GM10248 (cell line): ENCODE measurements around the gene XRCC6.
"Not testable (repeated sequence)": the region's sequence is repeated elsewhere in the genome, so short reads cannot be mapped to it uniquely, and the experiment has no call there.

Source experiments
- CTCF ChIA-PET: fragments of 300-600 bp; sonication (Branson Sonifier 250); formaldehyde crosslinking; extraction: SDS; loops from one replicate; lab custom pipeline; 2021; ENCODE audit warnings: antibody characterized with exemption; lab: Yijun Ruan, JAX
- POLR2A ChIA-PET: fragments of 350-650 bp; sonication (Branson Sonifier 250); formaldehyde crosslinking; extraction: SDS; loops from one replicate; lab custom pipeline; 2020; ENCODE audit warnings: antibody characterized with exemption; lab: Yijun Ruan, JAX
- DNase-seq: peaks from one replicate; pipeline ENCODE4 v3.0.0; 2012; ENCODE audit errors: extremely low spot score
- TF ChIP-seq, protein P1 (sequence below): IDR thresholded peaks from 2 replicates; pipeline ENCODE4 v1.5.1; 2012; ENCODE audit warnings: mild to moderate bottlenecking, low read depth; ENCODE audit errors: extremely low read depth, missing control alignments, control extremely low read depth

Gene XRCC6

DNA sequence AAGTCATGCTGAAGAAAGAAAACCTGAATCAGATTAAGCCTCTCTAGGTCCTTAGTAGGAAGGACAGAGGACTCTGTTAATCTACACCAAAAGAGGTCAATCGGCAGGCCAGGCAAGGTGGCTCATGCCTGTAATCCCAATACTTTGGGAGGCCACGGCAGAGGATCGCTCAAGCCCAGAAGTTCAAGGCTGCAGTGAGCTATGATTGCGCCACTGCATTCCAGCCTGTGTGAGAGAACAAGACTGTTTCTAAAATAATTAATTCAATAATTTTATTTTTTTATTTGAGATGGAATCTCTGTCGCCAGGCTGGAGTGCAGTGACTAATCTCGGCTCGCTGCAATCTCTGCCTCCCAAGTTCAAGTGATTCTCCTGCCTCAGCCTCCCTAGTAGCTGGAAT lies 4.5 kb downstream of the XRCC6 start:
- TF ChIP-seq, protein P1, sequence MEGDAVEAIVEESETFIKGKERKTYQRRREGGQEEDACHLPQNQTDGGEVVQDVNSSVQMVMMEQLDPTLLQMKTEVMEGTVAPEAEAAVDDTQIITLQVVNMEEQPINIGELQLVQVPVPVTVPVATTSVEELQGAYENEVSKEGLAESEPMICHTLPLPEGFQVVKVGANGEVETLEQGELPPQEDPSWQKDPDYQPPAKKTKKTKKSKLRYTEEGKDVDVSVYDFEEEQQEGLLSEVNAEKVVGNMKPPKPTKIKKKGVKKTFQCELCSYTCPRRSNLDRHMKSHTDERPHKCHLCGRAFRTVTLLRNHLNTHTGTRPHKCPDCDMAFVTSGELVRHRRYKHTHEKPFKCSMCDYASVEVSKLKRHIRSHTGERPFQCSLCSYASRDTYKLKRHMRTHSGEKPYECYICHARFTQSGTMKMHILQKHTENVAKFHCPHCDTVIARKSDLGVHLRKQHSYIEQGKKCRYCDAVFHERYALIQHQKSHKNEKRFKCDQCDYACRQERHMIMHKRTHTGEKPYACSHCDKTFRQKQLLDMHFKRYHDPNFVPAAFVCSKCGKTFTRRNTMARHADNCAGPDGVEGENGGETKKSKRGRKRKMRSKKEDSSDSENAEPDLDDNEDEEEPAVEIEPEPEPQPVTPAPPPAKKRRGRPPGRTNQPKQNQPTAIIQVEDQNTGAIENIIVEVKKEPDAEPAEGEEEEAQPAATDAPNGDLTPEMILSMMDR, result no peak
- POLR2A ChIA-PET, result no interaction called here
- no peak for DNase-seq
- CTCF ChIA-PET, result interaction anchor here (1.4 to 1.7 kb wide), 2 partner anchors 8 to 13 kb away, joined by 3 to 4 read pairs; no protein-coding TSS in a partner anchor

DNA sequence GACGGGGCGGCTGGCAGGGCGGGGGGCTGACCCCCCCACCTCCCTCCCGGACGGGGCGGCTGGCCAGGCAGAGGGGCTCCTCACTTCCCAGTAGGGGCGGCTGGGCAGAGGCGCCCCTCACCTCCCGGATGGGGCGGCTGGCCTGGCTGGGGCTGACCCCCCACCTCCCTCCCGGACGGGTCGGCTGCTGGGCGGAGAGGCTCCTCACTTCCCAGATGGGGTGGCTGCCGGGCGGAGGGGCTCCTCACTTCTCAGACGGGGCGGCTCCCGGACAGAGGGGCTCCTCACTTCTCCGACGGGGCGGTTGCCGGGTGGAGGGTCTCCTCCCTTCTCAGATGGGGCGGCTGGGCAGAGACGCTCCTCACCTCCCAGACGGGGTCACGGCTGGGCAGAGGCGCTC lies 10.0 kb downstream of the XRCC6 start:
- CTCF ChIA-PET, DNase-seq, POLR2A ChIA-PET: not testable (repeated sequence)

DNA sequence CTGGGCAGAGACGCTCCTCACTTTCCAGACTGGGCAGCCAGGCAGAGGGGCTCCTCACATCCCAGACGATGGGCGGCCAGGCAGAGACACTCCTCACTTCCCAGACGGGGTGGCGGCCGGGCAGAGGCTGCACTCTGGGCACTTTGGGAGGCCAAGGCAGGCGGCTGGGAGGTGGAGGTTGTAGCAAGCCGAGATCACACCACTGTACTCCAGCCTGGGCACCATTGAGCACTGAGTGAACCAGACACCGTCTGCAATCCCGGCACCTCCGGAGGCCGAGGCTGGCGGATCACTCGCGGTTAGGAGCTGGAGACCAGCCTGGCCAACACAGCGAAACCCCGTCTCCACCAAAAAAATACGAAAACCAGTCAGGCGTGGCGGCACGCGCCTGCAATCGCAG lies 10.5 kb downstream of the XRCC6 start:
- POLR2A ChIA-PET, CTCF ChIA-PET, DNase-seq: not testable (repeated sequence)

DNA sequence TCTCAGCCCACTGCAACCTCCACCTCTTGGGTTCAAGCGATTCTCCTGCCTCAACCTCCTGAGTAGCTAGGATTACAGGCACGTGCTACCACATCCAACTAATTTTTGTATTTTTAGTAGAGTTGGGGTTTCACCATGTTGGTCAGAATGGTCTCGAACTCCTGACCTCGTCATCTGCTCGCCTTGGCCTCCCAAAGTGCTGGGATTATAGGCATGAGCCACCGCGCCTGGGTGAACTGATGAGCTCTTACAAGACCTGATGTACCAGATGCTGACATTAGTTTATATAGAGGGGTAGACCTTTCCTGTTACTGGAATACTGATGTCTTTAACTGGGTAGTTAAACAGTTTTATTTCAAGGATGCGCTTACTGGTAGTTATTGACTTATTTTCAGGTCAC lies 13.5 kb downstream of the XRCC6 start:
- DNase-seq, result not testable (repeated sequence)
- ChIA-PET POLR2A (interaction anchor here (0.7 kb wide), 1 partner anchor 13 kb away, joined by 6 read pairs; the partner anchor contains the start of gene XRCC6), CTCF (interaction anchor here (1.3 to 1.7 kb wide), 2 partner anchors 9 to 32 kb away, joined by 4 to 7 read pairs; no protein-coding TSS in a partner anchor)

DNA sequence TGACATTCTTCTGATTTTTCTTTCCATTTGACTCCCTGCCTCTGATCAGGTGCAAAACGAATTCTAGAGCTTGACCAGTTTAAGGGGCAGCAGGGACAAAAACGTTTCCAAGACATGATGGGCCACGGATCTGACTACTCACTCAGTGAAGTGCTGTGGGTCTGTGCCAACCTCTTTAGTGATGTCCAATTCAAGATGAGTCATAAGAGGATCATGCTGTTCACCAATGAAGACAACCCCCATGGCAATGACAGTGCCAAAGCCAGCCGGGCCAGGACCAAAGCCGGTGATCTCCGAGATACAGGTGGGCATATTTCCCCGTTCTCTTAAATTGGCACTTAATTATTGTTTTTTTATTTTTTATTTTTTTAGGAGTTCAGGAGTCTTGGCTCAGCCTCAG lies 15.4 kb downstream of the XRCC6 start:
- CTCF ChIA-PET, result interaction anchor here (1.1 to 2.2 kb wide), 2 partner anchors 18 to 31 kb away, joined by 3 to 7 read pairs; no protein-coding TSS in a partner anchor
- POLR2A ChIA-PET, result no interaction called here

DNA sequence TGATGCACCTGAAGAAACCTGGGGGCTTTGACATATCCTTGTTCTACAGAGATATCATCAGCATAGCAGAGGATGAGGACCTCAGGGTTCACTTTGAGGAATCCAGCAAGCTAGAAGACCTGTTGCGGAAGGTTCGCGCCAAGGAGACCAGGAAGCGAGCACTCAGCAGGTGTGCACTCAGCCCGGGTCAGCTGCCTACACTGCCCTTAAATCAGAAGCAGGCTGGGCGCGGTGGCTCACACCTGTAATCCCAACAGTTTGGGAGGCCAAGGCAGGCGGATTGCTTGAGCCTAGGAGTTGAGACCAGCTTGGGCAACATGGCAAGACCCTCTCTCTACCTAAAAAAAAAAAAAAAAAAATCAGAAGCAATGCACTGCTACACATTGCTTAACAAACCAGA lies 16.5 kb downstream of the XRCC6 start:
- ChIA-PET CTCF (interaction anchor here (1.0 to 2.2 kb wide), 2 partner anchors 11 to 17 kb away, joined by 3 to 7 read pairs; no protein-coding TSS in a partner anchor), POLR2A (interaction anchor here (0.5 to 0.7 kb wide), 4 partner anchors 14 to 1501 kb away, joined by 3 to 7 read pairs (median 4); no protein-coding TSS in a partner anchor)
- DNase-seq, result not testable (repeated sequence)

More for the DNA sequence above, 15.4 kb downstream of the XRCC6 start:
- DNase-seq, result no peak
- TF ChIP-seq, protein P1, result no peak

DNA sequence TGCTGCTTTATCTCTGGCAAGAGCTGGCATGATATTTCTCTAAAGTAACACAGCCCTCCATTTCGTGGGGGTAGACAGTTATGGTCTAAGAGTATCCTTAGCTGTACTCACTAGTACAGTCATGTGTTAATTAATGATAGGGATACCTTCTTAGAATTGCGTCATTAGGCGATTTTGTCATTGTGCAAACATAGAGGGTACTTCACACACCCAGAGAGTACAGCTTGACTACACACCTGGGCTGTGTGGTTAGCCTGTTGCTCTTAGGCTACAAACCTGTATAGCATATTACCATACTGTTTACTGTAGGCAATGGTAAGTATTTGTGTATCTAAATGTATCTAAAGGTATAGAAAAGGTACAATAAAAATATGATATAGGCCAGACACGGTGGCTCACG lies 17.0 kb downstream of the XRCC6 start:
- DNase-seq, result no peak
- TF ChIP-seq, protein P1, result no peak
- POLR2A ChIA-PET, result interaction anchor here (0.5 to 0.7 kb wide), 3 partner anchors 61 to 1501 kb away, joined by 3 to 7 read pairs (median 5); no protein-coding TSS in a partner anchor
- CTCF ChIA-PET, result interaction anchor here (1.0 to 1.5 kb wide), 4 partner anchors 11 to 28 kb away, joined by 3 to 4 read pairs (median 3); no protein-coding TSS in a partner anchor

DNA sequence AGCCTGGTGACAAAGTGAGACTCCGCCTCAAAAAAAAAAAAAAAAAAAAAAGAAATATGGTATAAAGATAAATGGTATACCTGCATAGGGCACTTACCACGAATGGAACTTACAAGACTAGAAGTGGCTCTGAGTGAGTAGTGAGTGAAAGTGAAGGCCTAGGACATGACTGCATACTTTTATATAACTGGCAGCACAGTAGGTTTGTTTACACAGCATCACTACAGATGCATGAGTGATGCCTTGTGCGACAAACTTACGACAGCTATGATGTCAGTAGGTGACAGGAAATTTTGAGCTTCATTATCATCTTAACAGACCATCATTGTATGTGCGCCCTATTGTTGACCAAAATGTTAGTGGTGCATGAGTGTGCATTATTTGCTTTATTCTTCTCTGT lies 17.7 kb downstream of the XRCC6 start:
- CTCF ChIA-PET, result interaction anchor here (1.4 to 1.5 kb wide), 3 partner anchors 13 to 28 kb away, joined by 3 to 4 read pairs (median 3); no protein-coding TSS in a partner anchor
- DNase-seq, result no peak
- TF ChIP-seq, protein P1, result no peak
- POLR2A ChIA-PET, result interaction anchor here (0.6 kb wide), 1 partner anchor 1056 kb away, joined by 5 read pairs; no protein-coding TSS in a partner anchor
